HepG2 (cell line): Measurements from ENCODE around the gene CKB. TPM values are rescaled to one million over a fixed set of nuclear protein-coding genes. Genes with fewer than 3 reads are reported as not detected.

ENCODE experiments used
- GATA4 ChIP-seq: sonication (generic); IDR thresholded peaks from 2 replicates; pipeline ENCODE4 v1.6.1; 2016; ENCODE audit warnings: antibody characterized with exemption, low read depth, borderline replicate concordance
- ZNF274 ChIP-seq: sonication (generic); formaldehyde crosslinking; IDR thresholded peaks from 2 replicates; pipeline ENCODE4 v1.5.1; 2020; ENCODE audit warnings: mild to moderate bottlenecking, missing genetic modification reagents
- ZNF652 ChIP-seq: IDR thresholded peaks from 2 replicates; pipeline ENCODE4 v1.6.1; 2016; ENCODE audit warnings: low read depth, borderline replicate concordance
- ZNF746 ChIP-seq: sonication (generic); formaldehyde crosslinking; IDR thresholded peaks from 2 replicates; pipeline ENCODE4 v1.8.0; 2022; ENCODE audit warnings: mild to moderate bottlenecking, missing genetic modification reagents
- ZNF768 ChIP-seq: sonication (generic); formaldehyde crosslinking; IDR thresholded peaks from 2 replicates; pipeline ENCODE4 v1.4.0; 2020; ENCODE audit warnings: missing genetic modification reagents
- ZNF883 ChIP-seq: sonication (generic); formaldehyde crosslinking; IDR thresholded peaks from 2 replicates; pipeline ENCODE4 v1.5.1; 2020; ENCODE audit warnings: mild to moderate bottlenecking, missing genetic modification reagents; ENCODE audit errors: not compliant biosample characterization
- polyA plus RNA-seq, 8 experiments: library from polyadenylated mRNA; depleted of rRNA in 3 of 8; stranded (reverse) in 7 of 8; unstranded in 1 of 8; fragments of >200 nt; fragmentation: Illumina TruSeq in 4 of 8; extraction: Trizol in 4 of 8; gene quantifications; 2 replicates each; pipeline versions ENCODE4 v1.2.1 to v1.2.3, GENCODE V29; 2011 to 2016; ENCODE audit warnings: low read depth in 4 of 8, missing spikeins in 1 of 8, mixed read lengths in 1 of 8; ENCODE audit not compliant: insufficient read depth in 1 of 8
- total RNA-seq, 5 experiments: library from RNA; depleted of rRNA; stranded (reverse); fragments of >200 nt; fragmentation: Illumina TruSeq; extraction: Trizol; gene quantifications; 2 replicates each; pipeline ENCODE4 v1.2.3, GENCODE V29; 2016; ENCODE audit warnings: low read depth in 1 of 5
- TF ChIP-seq, protein P1 (sequence below): sonication (generic); formaldehyde crosslinking; IDR thresholded peaks from 2 replicates; pipeline ENCODE4 v1.5.0; 2020; ENCODE audit warnings: mild to moderate bottlenecking, missing genetic modification reagents, borderline replicate concordance
- TF ChIP-seq, protein P2 (sequence below): sonication (generic); formaldehyde crosslinking; IDR thresholded peaks from 2 replicates; pipeline ENCODE4 v1.4.0; 2020; ENCODE audit warnings: missing genetic modification reagents
- TF ChIP-seq, protein P3 (sequence below): IDR thresholded peaks from 2 replicates; pipeline ENCODE4 v1.6.1; 2016; ENCODE audit warnings: missing genetic modification reagents, missing compliant biosample characterization
- TF ChIP-seq, protein P4 (sequence below): sonication (generic); formaldehyde crosslinking; IDR thresholded peaks from 2 replicates; pipeline ENCODE4 v1.4.0; 2020; ENCODE audit warnings: mild to moderate bottlenecking, missing genetic modification reagents, borderline replicate concordance
- TF ChIP-seq, protein P5 (sequence below): IDR thresholded peaks from 2 replicates; pipeline ENCODE4 v1.6.1; 2012; ENCODE audit warnings: inconsistent platforms

CKB gene
- total and polyA plus RNA-seq, 2 of the 13 experiments (the other 11 are each of a cell fraction or from before 2014, with no cell fraction given) = 82.3 to 217 TPM

DNA sequence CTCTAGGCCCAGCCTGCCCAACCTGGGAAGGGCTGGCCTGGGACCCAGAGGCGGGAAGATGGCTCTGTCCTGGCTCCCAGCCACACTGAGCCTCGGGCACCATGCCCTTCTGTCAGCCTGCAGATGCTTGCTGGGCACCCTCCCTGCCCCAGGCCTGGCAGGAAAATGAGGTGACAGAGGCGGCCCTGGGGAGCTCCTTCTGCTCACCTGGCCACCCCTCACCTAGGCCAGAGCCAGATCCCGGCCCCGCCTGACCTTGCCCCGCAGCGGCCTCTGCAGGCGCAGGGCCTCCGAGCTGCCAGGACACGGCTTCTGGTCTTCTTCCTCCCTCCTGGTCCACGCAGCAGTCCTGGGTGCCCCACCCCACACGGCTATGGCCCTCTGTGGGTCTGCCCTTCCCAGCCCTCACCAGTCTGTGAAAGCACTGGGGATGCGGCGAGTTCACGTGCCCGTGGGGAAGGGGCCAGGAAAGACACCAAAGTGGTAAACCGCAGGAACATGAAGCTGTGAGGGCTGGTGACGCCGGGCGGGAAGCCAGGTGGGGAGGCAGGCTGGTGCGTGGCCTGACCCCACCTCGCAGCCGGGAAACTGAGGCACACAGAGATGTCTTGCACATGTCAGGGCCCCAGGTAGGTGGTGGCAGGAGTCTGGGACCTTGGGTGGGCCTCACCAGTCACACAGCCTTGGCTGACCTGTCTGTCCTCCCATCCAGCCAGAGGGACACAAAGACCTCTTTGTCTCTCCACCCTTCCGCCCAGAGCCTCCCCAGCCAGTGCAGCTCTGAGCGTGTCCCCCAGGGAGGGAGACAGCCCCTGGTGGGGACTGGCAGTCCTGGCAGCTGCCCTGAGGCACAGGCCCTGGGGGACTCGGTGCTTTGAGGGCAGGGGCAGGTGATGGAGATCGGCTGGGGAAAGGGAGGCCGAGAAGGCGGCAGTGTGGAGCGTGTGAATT, 27.0 kb upstream of the CKB start (continued):
- TF ChIP-seq, protein P1, sequence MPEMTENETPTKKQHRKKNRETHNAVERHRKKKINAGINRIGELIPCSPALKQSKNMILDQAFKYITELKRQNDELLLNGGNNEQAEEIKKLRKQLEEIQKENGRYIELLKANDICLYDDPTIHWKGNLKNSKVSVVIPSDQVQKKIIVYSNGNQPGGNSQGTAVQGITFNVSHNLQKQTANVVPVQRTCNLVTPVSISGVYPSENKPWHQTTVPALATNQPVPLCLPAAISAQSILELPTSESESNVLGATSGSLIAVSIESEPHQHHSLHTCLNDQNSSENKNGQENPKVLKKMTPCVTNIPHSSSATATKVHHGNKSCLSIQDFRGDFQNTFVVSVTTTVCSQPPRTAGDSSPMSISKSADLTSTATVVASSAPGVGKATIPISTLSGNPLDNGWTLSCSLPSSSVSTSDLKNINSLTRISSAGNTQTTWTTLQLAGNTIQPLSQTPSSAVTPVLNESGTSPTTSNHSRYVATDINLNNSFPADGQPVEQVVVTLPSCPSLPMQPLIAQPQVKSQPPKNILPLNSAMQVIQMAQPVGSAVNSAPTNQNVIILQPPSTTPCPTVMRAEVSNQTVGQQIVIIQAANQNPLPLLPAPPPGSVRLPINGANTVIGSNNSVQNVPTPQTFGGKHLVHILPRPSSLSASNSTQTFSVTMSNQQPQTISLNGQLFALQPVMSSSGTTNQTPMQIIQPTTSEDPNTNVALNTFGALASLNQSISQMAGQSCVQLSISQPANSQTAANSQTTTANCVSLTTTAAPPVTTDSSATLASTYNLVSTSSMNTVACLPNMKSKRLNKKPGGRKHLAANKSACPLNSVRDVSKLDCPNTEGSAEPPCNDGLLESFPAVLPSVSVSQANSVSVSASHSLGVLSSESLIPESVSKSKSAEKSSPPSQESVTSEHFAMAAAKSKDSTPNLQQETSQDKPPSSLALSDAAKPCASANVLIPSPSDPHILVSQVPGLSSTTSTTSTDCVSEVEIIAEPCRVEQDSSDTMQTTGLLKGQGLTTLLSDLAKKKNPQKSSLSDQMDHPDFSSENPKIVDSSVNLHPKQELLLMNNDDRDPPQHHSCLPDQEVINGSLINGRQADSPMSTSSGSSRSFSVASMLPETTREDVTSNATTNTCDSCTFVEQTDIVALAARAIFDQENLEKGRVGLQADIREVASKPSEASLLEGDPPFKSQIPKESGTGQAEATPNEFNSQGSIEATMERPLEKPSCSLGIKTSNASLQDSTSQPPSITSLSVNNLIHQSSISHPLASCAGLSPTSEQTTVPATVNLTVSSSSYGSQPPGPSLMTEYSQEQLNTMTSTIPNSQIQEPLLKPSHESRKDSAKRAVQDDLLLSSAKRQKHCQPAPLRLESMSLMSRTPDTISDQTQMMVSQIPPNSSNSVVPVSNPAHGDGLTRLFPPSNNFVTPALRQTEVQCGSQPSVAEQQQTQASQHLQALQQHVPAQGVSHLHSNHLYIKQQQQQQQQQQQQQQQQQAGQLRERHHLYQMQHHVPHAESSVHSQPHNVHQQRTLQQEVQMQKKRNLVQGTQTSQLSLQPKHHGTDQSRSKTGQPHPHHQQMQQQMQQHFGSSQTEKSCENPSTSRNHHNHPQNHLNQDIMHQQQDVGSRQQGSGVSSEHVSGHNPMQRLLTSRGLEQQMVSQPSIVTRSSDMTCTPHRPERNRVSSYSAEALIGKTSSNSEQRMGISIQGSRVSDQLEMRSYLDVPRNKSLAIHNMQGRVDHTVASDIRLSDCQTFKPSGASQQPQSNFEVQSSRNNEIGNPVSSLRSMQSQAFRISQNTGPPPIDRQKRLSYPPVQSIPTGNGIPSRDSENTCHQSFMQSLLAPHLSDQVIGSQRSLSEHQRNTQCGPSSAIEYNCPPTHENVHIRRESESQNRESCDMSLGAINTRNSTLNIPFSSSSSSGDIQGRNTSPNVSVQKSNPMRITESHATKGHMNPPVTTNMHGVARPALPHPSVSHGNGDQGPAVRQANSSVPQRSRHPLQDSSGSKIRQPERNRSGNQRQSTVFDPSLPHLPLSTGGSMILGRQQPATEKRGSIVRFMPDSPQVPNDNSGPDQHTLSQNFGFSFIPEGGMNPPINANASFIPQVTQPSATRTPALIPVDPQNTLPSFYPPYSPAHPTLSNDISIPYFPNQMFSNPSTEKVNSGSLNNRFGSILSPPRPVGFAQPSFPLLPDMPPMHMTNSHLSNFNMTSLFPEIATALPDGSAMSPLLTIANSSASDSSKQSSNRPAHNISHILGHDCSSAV (CRISPR knock-in tag) = no peak
- TF ChIP-seq ZNF274 (peak; percentile 73; the same call in 1 of the 2 replicates), ZNF652 (CRISPR knock-in tag) (no peak), ZNF768 (CRISPR knock-in tag) (peak; percentile 81; the same call in 1 of the 2 replicates), ZNF746 (CRISPR knock-in tag) (no peak), GATA4 (no peak), ZNF883 (peak; percentile 36)
- TF ChIP-seq, protein P2, sequence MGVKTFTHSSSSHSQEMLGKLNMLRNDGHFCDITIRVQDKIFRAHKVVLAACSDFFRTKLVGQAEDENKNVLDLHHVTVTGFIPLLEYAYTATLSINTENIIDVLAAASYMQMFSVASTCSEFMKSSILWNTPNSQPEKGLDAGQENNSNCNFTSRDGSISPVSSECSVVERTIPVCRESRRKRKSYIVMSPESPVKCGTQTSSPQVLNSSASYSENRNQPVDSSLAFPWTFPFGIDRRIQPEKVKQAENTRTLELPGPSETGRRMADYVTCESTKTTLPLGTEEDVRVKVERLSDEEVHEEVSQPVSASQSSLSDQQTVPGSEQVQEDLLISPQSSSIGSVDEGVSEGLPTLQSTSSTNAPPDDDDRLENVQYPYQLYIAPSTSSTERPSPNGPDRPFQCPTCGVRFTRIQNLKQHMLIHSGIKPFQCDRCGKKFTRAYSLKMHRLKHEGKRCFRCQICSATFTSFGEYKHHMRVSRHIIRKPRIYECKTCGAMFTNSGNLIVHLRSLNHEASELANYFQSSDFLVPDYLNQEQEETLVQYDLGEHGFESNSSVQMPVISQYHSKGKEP (CRISPR knock-in tag) = no peak
- TF ChIP-seq, protein P3, sequence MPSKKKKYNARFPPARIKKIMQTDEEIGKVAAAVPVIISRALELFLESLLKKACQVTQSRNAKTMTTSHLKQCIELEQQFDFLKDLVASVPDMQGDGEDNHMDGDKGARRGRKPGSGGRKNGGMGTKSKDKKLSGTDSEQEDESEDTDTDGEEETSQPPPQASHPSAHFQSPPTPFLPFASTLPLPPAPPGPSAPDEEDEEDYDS (CRISPR knock-in tag) = peak; percentile 41; the same call in 1 of the 2 replicates
- TF ChIP-seq, protein P4, sequence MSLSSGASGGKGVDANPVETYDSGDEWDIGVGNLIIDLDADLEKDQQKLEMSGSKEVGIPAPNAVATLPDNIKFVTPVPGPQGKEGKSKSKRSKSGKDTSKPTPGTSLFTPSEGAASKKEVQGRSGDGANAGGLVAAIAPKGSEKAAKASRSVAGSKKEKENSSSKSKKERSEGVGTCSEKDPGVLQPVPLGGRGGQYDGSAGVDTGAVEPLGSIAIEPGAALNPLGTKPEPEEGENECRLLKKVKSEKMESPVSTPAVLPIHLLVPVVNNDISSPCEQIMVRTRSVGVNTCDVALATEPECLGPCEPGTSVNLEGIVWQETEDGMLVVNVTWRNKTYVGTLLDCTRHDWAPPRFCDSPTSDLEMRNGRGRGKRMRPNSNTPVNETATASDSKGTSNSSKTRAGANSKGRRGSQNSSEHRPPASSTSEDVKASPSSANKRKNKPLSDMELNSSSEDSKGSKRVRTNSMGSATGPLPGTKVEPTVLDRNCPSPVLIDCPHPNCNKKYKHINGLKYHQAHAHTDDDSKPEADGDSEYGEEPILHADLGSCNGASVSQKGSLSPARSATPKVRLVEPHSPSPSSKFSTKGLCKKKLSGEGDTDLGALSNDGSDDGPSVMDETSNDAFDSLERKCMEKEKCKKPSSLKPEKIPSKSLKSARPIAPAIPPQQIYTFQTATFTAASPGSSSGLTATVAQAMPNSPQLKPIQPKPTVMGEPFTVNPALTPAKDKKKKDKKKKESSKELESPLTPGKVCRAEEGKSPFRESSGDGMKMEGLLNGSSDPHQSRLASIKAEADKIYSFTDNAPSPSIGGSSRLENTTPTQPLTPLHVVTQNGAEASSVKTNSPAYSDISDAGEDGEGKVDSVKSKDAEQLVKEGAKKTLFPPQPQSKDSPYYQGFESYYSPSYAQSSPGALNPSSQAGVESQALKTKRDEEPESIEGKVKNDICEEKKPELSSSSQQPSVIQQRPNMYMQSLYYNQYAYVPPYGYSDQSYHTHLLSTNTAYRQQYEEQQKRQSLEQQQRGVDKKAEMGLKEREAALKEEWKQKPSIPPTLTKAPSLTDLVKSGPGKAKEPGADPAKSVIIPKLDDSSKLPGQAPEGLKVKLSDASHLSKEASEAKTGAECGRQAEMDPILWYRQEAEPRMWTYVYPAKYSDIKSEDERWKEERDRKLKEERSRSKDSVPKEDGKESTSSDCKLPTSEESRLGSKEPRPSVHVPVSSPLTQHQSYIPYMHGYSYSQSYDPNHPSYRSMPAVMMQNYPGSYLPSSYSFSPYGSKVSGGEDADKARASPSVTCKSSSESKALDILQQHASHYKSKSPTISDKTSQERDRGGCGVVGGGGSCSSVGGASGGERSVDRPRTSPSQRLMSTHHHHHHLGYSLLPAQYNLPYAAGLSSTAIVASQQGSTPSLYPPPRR (CRISPR knock-in tag) = peak; percentile 15
- TF ChIP-seq, protein P5, sequence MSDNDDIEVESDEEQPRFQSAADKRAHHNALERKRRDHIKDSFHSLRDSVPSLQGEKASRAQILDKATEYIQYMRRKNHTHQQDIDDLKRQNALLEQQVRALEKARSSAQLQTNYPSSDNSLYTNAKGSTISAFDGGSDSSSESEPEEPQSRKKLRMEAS = peak; percentile 29; the same call in 1 of the 2 replicates
